Neural progenitor cell (in vitro differentiated cells): ENCODE measurements around the gene PRSS38. TPM values are rescaled to one million over a fixed set of nuclear protein-coding genes. Genes with fewer than 3 reads are reported as not detected.

ENCODE experiments used
- DNase-seq: peaks from one replicate; pipeline ENCODE4 v3.0.0-alpha.2; 2016; ENCODE audit warnings: low spot score
- H2AFZ ChIP-seq: fragments of 200-600 bp; sonication (generic); replicated peaks from 2 replicates; pipeline ENCODE4 v1.6.1; 2016; ENCODE audit warnings: antibody characterized with exemption
- H3F3A ChIP-seq: fragments of 200-600 bp; sonication (generic); 2 replicates; pipeline ENCODE4 v1.6.1; 2016; ENCODE audit warnings: antibody characterized with exemption, low read depth
- H3K27ac ChIP-seq: fragments of 200-600 bp; sonication (generic); 2 replicates; pipeline ENCODE4 v1.5.1; 2016; ENCODE audit warnings: mild to moderate bottlenecking
- H3K27me3 ChIP-seq: fragments of 200-600 bp; sonication (generic); 2 replicates; pipeline ENCODE4 v1.6.1; 2016; ENCODE audit warnings: mild to moderate bottlenecking, moderate library complexity
- H3K36me3 ChIP-seq: fragments of 200-600 bp; sonication (generic); 2 replicates; pipeline ENCODE4 v1.5.1; 2016
- H3K4me1 ChIP-seq: fragments of 200-600 bp; sonication (generic); 2 replicates; pipeline ENCODE4 v1.6.1; 2016; ENCODE audit warnings: mixed run types
- H3K4me2 ChIP-seq: fragments of 200-600 bp; sonication (generic); 2 replicates; pipeline ENCODE4 v1.6.1; 2016
- H3K4me3 ChIP-seq: fragments of 200-600 bp; sonication (generic); 2 replicates; pipeline ENCODE4 v1.5.1; 2016
- H3K79me2 ChIP-seq: fragments of 200-600 bp; sonication (generic); 2 replicates; pipeline ENCODE4 v1.6.1; 2016; ENCODE audit warnings: low read depth
- H3K9ac ChIP-seq: fragments of 200-600 bp; sonication (generic); 2 replicates; pipeline ENCODE4 v1.6.1; 2016
- H3K9me3 ChIP-seq: fragments of 200-600 bp; sonication (generic); 2 replicates; pipeline ENCODE4 v1.5.1; 2016; ENCODE audit warnings: low read depth
- H4K20me1 ChIP-seq: fragments of 200-600 bp; sonication (generic); 2 replicates; pipeline ENCODE4 v1.6.1; 2016; ENCODE audit warnings: low read depth
- H3K27ac Mint-ChIP-seq: 3 replicates; pipeline ENCODE4 v1.8.0; 2021; ENCODE audit warnings: mixed read lengths
- H3K27me3 Mint-ChIP-seq: 2 replicates; pipeline ENCODE4 v1.8.0; 2022; ENCODE audit warnings: low read depth, mild to moderate bottlenecking, inconsistent platforms, moderate library complexity, mixed read lengths; ENCODE audit not compliant: insufficient read depth
- H3K36me3 Mint-ChIP-seq: 3 replicates; pipeline ENCODE4 v1.8.0; 2021; ENCODE audit warnings: mixed read lengths
- H3K4me1 Mint-ChIP-seq: 3 replicates; pipeline ENCODE4 v1.8.0; 2021; ENCODE audit warnings: mixed read lengths
- H3K4me3 Mint-ChIP-seq: 3 replicates; pipeline ENCODE4 v1.8.0; 2021; ENCODE audit warnings: mild to moderate bottlenecking, moderate library complexity, mixed read lengths
- H3K9me3 Mint-ChIP-seq: 3 replicates; pipeline ENCODE4 v1.8.0; 2020; ENCODE audit warnings: mixed read lengths
- CTCF ChIP-seq: fragments of 200-600 bp; sonication (generic); IDR thresholded peaks from 2 replicates; pipeline ENCODE4 v1.5.1; 2017; ENCODE audit warnings: antibody characterized with exemption, mild to moderate bottlenecking
- EZH2 ChIP-seq: fragments of 200-600 bp; sonication (generic); IDR thresholded peaks from 2 replicates; pipeline ENCODE4 v1.6.1; 2017; ENCODE audit warnings: antibody characterized with exemption, mild to moderate bottlenecking, moderate library complexity
- EZH2phosphoT487 ChIP-seq: fragments of 200-600 bp; sonication (generic); IDR thresholded peaks from 2 replicates; pipeline ENCODE4 v1.6.1; 2017; ENCODE audit warnings: antibody characterized with exemption
- total RNA-seq: library from RNA; depleted of rRNA; stranded (reverse); fragments of >200 nt; gene quantifications from 2 replicates; pipeline ENCODE4 v1.2.3, GENCODE V29; 2015; ENCODE audit warnings: low replicate concordance

Gene PRSS38
- total RNA-seq, 1 donor from 2014 or later = not detected

GRCh38 chr1:227782226-227782625, 33.2 kb upstream of the PRSS38 start:
- Histone ChIP-seq H3F3A (peaks cover 1% of the 10 kb centered on the region), H3K4me2 (no peak overlapping the region), H4K20me1 (peaks cover 4% of the 10 kb centered on the region), H3K9ac (no peak overlapping the region), H3K79me2 (no peaks in the 10 kb centered on the region), H3K4me1 (no peaks in the 10 kb centered on the region), H3K9me3 (no peaks in the 10 kb centered on the region), H3K27me3 (peaks cover 17% of the 10 kb centered on the region), H3K4me3 (no peak overlapping the region), H3K27ac (no peak overlapping the region), H3K36me3 (no peaks in the 10 kb centered on the region), H2AFZ (no peak overlapping the region)
- TF ChIP-seq EZH2 = no peak
- TF ChIP-seq CTCF = no peak
- no peak for TF ChIP-seq EZH2phosphoT487
- Mint-ChIP-seq H3K36me3 (peaks cover 8% of the 10 kb centered on the region), H3K4me3 (no peak overlapping the region), H3K9me3 (no peaks in the 10 kb centered on the region), H3K4me1 (peaks cover 5% of the 10 kb centered on the region), H3K27ac (no peak overlapping the region), H3K27me3 (peaks cover 11% of the 10 kb centered on the region)
- DNase-seq = no peak

- peaks cover 4% of the 10 kb centered on the region for H4K20me1 ChIP-seq
- Mint-ChIP-seq H3K27ac (no peak overlapping the region), H3K4me1 (peaks cover 13% of the 10 kb centered on the region), H3K36me3 (peaks cover 5% of the 10 kb centered on the region), H3K27me3 (peaks cover 20% of the 10 kb centered on the region), H3K4me3 (peak overlapping the region; percentile 62), H3K9me3 (no peaks in the 10 kb centered on the region)
- H3K9ac ChIP-seq = no peak overlapping the region
- H2AFZ ChIP-seq = no peak overlapping the region
- no peaks in the 10 kb centered on the region for H3K9me3 ChIP-seq
- no peak overlapping the region for H3K4me3 ChIP-seq
- no peak for DNase-seq
- H3F3A ChIP-seq = peaks cover 16% of the 10 kb centered on the region
- peaks cover 41% of the 10 kb centered on the region for H3K27me3 ChIP-seq
- no peaks in the 10 kb centered on the region for H3K79me2 ChIP-seq
- TF ChIP-seq EZH2phosphoT487 = no peak
- TF ChIP-seq EZH2 = no peak
- TF ChIP-seq CTCF = no peak
- no peak overlapping the region for H3K27ac ChIP-seq
- no peaks in the 10 kb centered on the region for H3K36me3 ChIP-seq
- no peaks in the 10 kb centered on the region for H3K4me1 ChIP-seq
- no peak overlapping the region for H3K4me2 ChIP-seq
Observed at GRCh38 chr1:227785094-227785804, 30.2 kb upstream of the PRSS38 start.

GRCh38 chr1:227785805-227786671, 29.4 kb upstream of the PRSS38 start:
- H2AFZ ChIP-seq = no peak overlapping the region
- TF ChIP-seq EZH2 (no peak), CTCF (no peak), EZH2phosphoT487 (no peak)
- H3K79me2 ChIP-seq = no peaks in the 10 kb centered on the region
- H3K9me3 ChIP-seq = no peaks in the 10 kb centered on the region
- no peaks in the 10 kb centered on the region for H3K36me3 ChIP-seq
- H3K4me2 ChIP-seq = no peak overlapping the region
- Mint-ChIP-seq H3K4me3 (peak overlapping the region; percentile 74), H3K27ac (no peak overlapping the region), H3K27me3 (peaks cover 20% of the 10 kb centered on the region), H3K9me3 (no peaks in the 10 kb centered on the region), H3K36me3 (peaks cover 5% of the 10 kb centered on the region), H3K4me1 (peaks cover 13% of the 10 kb centered on the region)
- H3K4me3 ChIP-seq = no peak overlapping the region
- no peak overlapping the region for H3K27ac ChIP-seq
- H3K4me1 ChIP-seq = no peaks in the 10 kb centered on the region
- peaks cover 16% of the 10 kb centered on the region for H3F3A ChIP-seq
- peaks cover 41% of the 10 kb centered on the region for H3K27me3 ChIP-seq
- H3K9ac ChIP-seq = no peak overlapping the region
- no peak for DNase-seq
- peaks cover 4% of the 10 kb centered on the region for H4K20me1 ChIP-seq
